Choroid plexus epithelial cell (primary cell): Measurements from ENCODE around the gene KIF2C.
"Not testable (repeated sequence)": the region's sequence is repeated elsewhere in the genome, so short reads cannot be mapped to it uniquely, and the experiment has no call there.

Source experiments
- DNase-seq: peaks from one replicate; pipeline ENCODE4 v3.0.0-alpha.2; 2010; ENCODE audit warnings: low read depth
- H3K4me3 ChIP-seq: 2 replicates; pipeline ENCODE4 v1.5.1; 2011; ENCODE audit warnings: low read depth, mild to moderate bottlenecking, control low read depth, low read length, moderate library complexity
- TF ChIP-seq, protein P1 (sequence below): conservative IDR thresholded peaks from 2 replicates; pipeline ENCODE4 v1.5.1; 2011; ENCODE audit warnings: low read depth, mild to moderate bottlenecking, control low read depth, inconsistent platforms, low read length, moderate library complexity

KIF2C gene

DNA sequence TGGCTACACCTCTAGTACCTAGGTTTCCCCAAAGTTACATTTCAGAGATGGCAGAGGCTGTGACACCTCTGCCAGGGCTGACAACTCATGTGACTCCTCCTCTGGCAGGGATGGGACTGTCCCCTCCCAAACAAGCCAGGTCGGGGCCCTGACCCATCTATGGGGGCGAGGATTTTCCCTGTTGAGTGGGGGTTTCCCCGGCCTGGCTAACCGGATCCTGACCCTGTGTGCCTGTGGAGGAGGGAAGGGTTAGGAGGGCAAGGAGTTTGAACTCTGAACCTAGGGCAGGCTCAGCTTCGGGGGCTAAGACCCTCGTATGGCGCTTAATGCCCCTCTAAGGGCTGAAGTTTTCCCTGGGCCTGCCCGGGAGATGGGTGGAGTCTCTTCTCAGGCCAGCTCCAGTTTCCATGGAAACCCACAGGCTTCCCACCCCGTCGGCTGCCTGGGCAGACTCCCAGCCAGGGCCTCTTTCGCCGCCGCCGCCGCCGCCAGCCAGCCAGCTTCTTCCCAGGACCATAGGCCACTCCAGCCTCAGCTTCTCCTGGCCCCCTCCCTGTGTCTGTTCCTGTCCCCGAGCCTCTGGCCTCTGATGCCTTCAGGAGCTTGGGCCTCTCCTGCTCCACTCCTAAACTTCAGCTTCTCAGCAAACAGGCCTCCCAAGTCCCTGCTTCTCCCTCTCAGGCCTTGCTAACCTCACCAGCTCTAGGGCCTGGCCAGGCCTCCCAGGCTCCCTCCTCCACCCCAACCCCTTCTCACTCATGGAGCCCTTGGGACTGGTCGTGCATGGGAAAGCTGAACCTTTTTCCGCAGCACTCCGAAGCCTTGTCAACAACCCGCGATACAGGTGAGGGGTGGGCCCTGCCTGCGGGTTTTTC is 68.7 kb downstream of the KIF2C start, which contains the start of gene BTBD19:
Gene BTBD19, plus strand, starts transcription at position 461 of the 875 bp plus-strand sequence. Its CDS starts 298 bp downstream, at position 759.
- peak within 1 kb of the TSS; percentile 53 for H3K4me3 ChIP-seq
- DNase-seq: peak; percentile 96
- TF ChIP-seq, protein P1, sequence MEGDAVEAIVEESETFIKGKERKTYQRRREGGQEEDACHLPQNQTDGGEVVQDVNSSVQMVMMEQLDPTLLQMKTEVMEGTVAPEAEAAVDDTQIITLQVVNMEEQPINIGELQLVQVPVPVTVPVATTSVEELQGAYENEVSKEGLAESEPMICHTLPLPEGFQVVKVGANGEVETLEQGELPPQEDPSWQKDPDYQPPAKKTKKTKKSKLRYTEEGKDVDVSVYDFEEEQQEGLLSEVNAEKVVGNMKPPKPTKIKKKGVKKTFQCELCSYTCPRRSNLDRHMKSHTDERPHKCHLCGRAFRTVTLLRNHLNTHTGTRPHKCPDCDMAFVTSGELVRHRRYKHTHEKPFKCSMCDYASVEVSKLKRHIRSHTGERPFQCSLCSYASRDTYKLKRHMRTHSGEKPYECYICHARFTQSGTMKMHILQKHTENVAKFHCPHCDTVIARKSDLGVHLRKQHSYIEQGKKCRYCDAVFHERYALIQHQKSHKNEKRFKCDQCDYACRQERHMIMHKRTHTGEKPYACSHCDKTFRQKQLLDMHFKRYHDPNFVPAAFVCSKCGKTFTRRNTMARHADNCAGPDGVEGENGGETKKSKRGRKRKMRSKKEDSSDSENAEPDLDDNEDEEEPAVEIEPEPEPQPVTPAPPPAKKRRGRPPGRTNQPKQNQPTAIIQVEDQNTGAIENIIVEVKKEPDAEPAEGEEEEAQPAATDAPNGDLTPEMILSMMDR: no peak

- DNase-seq: peak; percentile 92
- H3K4me3 ChIP-seq: peak overlapping the region; percentile 53
- TF ChIP-seq, protein P1: peak; percentile 37
These were observed 69.6 kb downstream of the KIF2C start for GRCh38 chr1:44808938-44809917.

GRCh38 chr1:44810101-44810761 is 70.6 kb downstream of the KIF2C start:
- peak overlapping the region; percentile 53 for H3K4me3 ChIP-seq
- TF ChIP-seq, protein P1: no peak
- DNase-seq: peak; percentile 64

- not testable (repeated sequence) for DNase-seq, H3K4me3 ChIP-seq
These were observed 71.1 kb downstream of the KIF2C start for GRCh38 chr1:44810762-44811105.

DNA sequence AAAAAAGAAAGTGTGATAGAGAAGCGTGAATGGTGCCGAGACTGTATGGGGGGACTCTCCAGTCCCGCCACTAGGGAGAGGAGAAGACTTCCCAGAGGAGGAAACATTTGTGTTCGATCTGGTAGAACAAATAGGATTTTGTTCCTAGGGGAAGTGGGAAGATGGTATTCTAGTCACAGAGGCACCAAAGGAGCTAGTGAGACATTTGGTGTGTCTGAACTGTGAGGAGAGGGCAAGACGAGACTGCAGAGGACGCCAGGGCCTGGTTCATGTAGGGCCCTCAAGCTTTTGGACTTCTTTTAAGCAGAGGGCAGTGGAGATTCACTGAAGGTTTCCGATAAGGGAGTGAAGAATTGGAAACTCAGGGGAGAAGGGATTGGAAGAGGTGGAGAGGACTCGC is 71.6 kb downstream of the KIF2C start:
- no peak for DNase-seq
- H3K4me3 ChIP-seq: no peak overlapping the region

DNA sequence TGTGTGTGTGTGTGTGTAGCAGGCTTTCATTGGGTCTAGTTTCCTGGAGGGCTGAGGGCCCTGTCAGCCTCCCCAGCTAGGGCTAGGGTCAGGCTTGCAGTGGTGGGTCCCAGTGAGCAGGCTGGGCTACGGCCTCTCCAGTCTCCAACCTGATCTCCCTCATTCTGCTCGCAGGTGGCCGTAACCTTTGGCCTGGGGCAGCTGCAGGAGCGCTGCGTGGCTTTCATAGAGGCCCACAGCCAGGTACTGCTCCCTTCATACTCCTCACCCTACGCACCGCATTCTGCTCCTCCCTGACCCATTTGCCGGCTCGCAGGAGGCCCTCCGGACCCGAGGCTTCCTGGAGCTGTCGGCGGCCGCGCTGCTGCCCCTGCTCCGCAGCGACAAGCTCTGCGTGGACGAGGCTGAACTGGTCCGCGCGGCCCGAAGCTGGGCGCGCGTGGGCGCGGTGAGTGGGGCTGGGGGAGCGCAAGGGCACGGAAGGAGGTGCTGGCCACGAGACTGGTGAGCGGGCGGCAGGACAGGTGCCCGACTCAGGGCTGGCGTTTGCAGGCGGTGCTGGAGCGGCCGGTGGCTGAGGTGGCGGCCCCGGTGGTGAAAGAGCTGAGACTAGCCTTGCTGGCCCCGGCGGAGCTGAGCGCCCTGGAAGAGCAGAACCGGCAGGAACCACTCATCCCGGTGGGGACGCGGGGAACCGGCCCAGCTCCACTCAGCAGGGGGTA is 73.3 kb downstream of the KIF2C start:
- peak overlapping the region; percentile 42 for H3K4me3 ChIP-seq
- DNase-seq: peak; percentile 37
- TF ChIP-seq, protein P1: no peak

More for the DNA sequence above, 71.6 kb downstream of the KIF2C start:
- TF ChIP-seq, protein P1: peak; percentile 5

DNA sequence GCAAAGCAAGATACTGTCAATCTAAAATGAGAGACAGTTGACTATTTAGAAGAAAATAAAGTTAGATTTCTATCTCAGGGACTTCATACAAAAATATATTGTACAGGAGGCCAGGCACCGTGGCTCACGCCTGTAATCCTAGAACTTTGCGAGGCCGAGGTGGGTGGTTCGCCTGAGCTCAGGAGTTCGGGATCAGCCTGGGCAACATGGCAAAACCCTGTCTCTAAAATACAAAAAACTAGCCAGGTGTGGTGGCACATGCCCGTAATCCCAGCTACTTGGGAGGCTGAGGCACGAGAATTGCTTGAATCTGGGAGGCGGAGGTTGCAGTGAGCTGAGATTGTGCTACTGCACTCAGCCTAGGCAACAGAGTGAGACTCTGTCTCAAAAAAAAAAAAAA is 76.3 kb downstream of the KIF2C start:
- H3K4me3 ChIP-seq: not testable (repeated sequence)

More for the DNA sequence above, 76.3 kb downstream of the KIF2C start:
- not testable (repeated sequence) for DNase-seq
